Stomach (tissue), 9 donors: ENCODE results near the gene EFNA4. TPM values are rescaled to one million over a fixed set of nuclear protein-coding genes. Genes with fewer than 3 reads are reported as not detected.

ENCODE experiments used
- DNase-seq, 2 donors: peaks; one replicate each; pipeline versions ENCODE4 v3.0.0 to v3.0.0-alpha.2; 2013 to 2019
- H3K27ac ChIP-seq, 5 donors: fragments of 200-600 bp in 4 of 5; sonication (generic) in 4 of 5; one replicate each; pipeline ENCODE4 v1.5.1; 2013 to 2019; ENCODE audit warnings: mild to moderate bottlenecking in 1 of 5, moderate library complexity in 1 of 5
- H3K27me3 ChIP-seq, 3 donors: fragments of 200-600 bp; sonication (generic); one replicate each; pipeline ENCODE4 v1.5.1; 2017 to 2019; ENCODE audit warnings: mixed run types in 1 of 3
- H3K36me3 ChIP-seq, 4 donors: fragments of 200-600 bp; sonication (generic); 1 replicate in 3 of 4; 2 replicates in 1 of 4; pipeline ENCODE4 v1.5.1; 2016 to 2019
- H3K4me1 ChIP-seq, 4 donors: fragments of 200-600 bp; sonication (generic); one replicate each; pipeline ENCODE4 v1.5.1; 2016 to 2019
- H3K4me3 ChIP-seq, 4 donors: fragments of 200-600 bp; sonication (generic) in 3 of 4; one replicate each; pipeline ENCODE4 v1.5.1; 2016 to 2019; ENCODE audit warnings: mild to moderate bottlenecking in 1 of 4
- H3K9me3 ChIP-seq, 4 donors: fragments of 200-600 bp; sonication (generic); one replicate each; pipeline ENCODE4 v1.5.1; 2016 to 2019
- EP300 ChIP-seq: sonication (generic); formaldehyde crosslinking; IDR thresholded peaks from one replicate; pipeline ENCODE4 v1.6.1; 2017; ENCODE audit warnings: antibody characterized with exemption
- POLR2A ChIP-seq, 4 donors: fragments of 450-650 bp; IDR thresholded peaks; one replicate each; pipeline ENCODE4 v1.6.1; 2016; ENCODE audit warnings: antibody characterized with exemption in 4 of 4, control low read depth in 2 of 4, mild to moderate bottlenecking in 1 of 4, moderate library complexity in 1 of 4
- POLR2AphosphoS5 ChIP-seq, 3 donors: sonication (generic); formaldehyde crosslinking; IDR thresholded peaks; one replicate each; pipeline ENCODE4 v1.6.1; 2016; ENCODE audit warnings: antibody characterized with exemption in 3 of 3
- WGBS, 5 donors: extraction: QIAGEN DNeasy Blood & Tissue Kit in 3 of 5; methylation state at CpG; one replicate each; pipeline versions ENCODE4 v1.1.5 to v1.1.7; 2013 to 2018; 5-methylcytosine and 5-hydroxymethylcytosine counted together
- intact Hi-C: fragments of 100-400 bp; cut with DNase I; formaldehyde crosslinking; loops from one replicate; pipeline ENCODE4 v1.15.1; 2023; ENCODE audit warnings: low total_unique reads
- polyA plus RNA-seq, 3 donors: library from polyadenylated mRNA; stranded (reverse); fragments of 200-250 nt; gene quantifications; one replicate each; pipeline ENCODE4 v1.2.3, GENCODE V29; 2013
- total RNA-seq, 5 donors: library from RNA; depleted of rRNA; stranded (reverse); fragments of >200 nt; gene quantifications; one replicate each; pipeline versions ENCODE4 v1.1.0 to v1.2.3, GENCODE V29; 2014 to 2016
- TF ChIP-seq, protein P1 (sequence below), 7 experiments: fragments of 450-650 bp in 4 of 7; fragments of 200-600 bp in 3 of 7; sonication (generic) in 3 of 7; IDR thresholded peaks; one replicate each; pipeline ENCODE4 v1.5.1; 2016 to 2019; ENCODE audit warnings: antibody characterized with exemption in 7 of 7, control low read depth in 2 of 7, mild to moderate bottlenecking in 1 of 7
- donor health status: healthy with polysubstance abuse.
- donor health status: Bipolar disorder and iron deficiency.
- donor health status: healthy.

Gene EFNA4
- total and polyA plus RNA-seq, 8 donors: 3.5 to 13.2 (median 6.2) TPM; not detected in 2

DNA sequence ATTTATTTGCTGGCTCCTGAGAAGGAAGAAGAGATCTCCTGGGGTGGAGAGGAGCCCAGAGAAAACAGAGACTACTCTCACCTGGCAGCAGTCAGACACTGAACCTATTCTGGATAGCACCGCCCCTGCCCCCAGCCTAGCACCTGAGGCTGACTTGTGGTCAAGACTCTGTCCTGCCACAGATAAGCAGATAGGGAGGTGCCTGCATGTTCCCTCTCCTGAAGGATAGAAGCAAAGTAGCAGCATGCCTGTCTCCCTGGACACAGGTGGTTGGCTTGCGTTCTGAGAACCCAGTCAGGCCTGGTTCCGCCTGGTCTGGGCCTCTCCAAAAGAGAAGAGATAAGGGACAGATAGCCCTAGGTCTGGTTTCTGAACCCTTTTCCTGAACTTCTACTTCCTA lies 13.8 kb downstream of the EFNA4 start:
- H3K4me3 ChIP-seq: no peak overlapping the region
- H3K27ac ChIP-seq: no peak overlapping the region
- 49 to 82% (median 61%) methylated on average over 3 of the region's 3 CpGs for WGBS, 5 donors
- no peak for TF ChIP-seq EP300
- no peak for TF ChIP-seq POLR2A (IDR thresholded peaks at IDR 0.05)
- no peak for TF ChIP-seq POLR2AphosphoS5 (IDR thresholded peaks at IDR 0.05)
- TF ChIP-seq, protein P1, sequence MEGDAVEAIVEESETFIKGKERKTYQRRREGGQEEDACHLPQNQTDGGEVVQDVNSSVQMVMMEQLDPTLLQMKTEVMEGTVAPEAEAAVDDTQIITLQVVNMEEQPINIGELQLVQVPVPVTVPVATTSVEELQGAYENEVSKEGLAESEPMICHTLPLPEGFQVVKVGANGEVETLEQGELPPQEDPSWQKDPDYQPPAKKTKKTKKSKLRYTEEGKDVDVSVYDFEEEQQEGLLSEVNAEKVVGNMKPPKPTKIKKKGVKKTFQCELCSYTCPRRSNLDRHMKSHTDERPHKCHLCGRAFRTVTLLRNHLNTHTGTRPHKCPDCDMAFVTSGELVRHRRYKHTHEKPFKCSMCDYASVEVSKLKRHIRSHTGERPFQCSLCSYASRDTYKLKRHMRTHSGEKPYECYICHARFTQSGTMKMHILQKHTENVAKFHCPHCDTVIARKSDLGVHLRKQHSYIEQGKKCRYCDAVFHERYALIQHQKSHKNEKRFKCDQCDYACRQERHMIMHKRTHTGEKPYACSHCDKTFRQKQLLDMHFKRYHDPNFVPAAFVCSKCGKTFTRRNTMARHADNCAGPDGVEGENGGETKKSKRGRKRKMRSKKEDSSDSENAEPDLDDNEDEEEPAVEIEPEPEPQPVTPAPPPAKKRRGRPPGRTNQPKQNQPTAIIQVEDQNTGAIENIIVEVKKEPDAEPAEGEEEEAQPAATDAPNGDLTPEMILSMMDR (IDR thresholded peaks at IDR 0.05): no peak
- DNase-seq: no peak
- intact Hi-C loops: no loop called here
- no peaks in the 10 kb centered on the region for H3K36me3 ChIP-seq
- no peaks in the 10 kb centered on the region for H3K9me3 ChIP-seq
- H3K4me1 ChIP-seq: peaks cover 40 to 46% (median 44%) of the 10 kb centered on the region in 4 donors
- H3K27me3 ChIP-seq: peaks cover 19 to 40% (median 39%) of the 10 kb centered on the region in 3 donors

DNA sequence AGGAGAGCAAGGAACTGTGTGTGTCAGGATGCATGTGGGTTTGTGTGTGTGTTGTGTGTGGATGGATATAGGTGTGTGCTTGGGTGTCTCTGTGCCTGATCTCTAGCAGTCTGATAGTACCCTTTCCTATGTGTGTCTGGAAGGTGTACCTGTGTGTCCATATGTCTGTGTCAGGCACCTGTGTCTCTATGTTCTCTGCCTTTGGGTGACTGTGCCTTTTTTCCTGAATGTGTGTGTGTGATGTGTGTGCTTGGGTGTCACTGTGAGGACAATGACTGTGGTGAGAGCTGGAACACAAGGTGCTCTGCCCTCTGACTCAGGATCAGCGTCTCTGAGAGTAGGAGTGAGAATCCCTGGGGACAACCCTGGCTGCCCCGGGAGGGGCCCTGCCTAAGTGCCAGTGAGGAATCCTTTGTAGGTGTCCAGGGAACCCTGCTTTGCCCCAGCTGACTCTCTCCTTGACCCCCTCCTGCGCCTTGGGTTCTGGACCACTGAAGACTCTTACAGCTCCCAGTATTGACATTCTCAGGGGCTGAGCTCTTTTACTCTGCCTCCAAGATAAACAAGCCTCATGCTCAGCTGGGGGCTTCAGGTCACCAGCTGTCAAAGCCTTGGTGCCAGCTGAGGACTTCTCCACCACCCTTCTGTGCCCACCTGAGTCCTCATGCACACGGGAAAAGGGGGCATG lies 14.4 kb downstream of the EFNA4 start:
- peaks cover 46 to 51% (median 49%) of the 10 kb centered on the region in 4 donors for H3K4me1 ChIP-seq
- no peaks in the 10 kb centered on the region for H3K9me3 ChIP-seq
- no peaks in the 10 kb centered on the region for H3K36me3 ChIP-seq
- peak overlapping the region in 1 of 4 donors; percentile 62 for H3K4me3 ChIP-seq
- DNase-seq: no peak
- WGBS, 5 donors: 49 to 66% (median 59%) methylated on average over 3 to 4 of the region's 4 CpGs
- intact Hi-C loops: no loop called here
- no peak overlapping the region for H3K27ac ChIP-seq
- H3K27me3 ChIP-seq: peaks cover 21 to 46% (median 44%) of the 10 kb centered on the region in 3 donors
- TF ChIP-seq POLR2A (IDR thresholded peaks at IDR 0.05): no peak
- TF ChIP-seq, protein P1 (IDR thresholded peaks at IDR 0.05): no peak

DNA sequence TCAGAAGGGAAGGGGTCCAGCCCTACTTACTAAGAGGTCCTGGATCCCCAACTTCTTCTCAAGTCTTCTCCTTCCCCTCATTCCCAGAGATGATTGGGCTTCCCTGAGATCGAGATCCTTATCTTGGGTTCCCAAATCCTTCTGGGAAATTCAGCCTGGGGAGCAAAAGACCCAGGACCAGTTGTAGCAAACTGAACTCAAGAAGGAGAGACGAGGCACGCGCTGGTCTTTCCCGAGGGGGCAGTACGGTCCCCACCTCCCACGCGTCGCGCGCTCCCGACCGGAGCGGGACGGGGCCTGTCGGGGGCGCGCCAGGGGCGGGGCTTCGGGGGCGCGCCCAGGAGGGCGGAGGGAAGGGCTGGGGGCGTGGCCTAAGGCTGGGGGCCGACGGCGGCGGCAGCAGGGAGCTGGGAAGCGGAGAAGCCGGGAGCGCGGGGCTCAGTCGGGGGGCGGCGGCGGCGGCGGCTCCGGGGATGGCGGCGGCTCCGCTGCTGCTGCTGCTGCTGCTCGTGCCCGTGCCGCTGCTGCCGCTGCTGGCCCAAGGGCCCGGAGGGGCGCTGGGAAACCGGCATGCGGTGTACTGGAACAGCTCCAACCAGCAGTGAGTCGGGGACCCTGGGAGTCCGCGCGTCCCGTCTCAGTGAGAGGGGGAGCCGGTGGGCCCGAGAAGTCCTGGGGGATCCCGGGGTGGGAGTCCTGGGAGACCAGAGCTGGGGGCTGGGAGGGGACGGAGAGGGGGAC lies 15.1 kb downstream of the EFNA4 start, which contains the start of gene EFNA3:
EFNA3 (plus strand) TSS at position 369 of the 741 bp plus-strand sequence; CDS start at position 474, 105 bp downstream.
- Histone ChIP-seq H3K27me3 (peaks cover 21 to 53% (median 52%) of the 10 kb centered on the region in 3 donors), H3K4me1 (peaks cover 52 to 59% (median 57%) of the 10 kb centered on the region in 4 donors), H3K9me3 (no peaks in the 10 kb centered on the region), H3K36me3 (no peaks in the 10 kb centered on the region), H3K27ac (no peak within 1 kb of the TSS), H3K4me3 (peak within 1 kb of the TSS; percentile 42 to 62 (median 46))
- no peak for TF ChIP-seq POLR2A (IDR thresholded peaks at IDR 0.05)
- TF ChIP-seq, protein P1 (IDR thresholded peaks at IDR 0.05): no peak
- no peak for TF ChIP-seq EP300
- TF ChIP-seq POLR2AphosphoS5 (IDR thresholded peaks at IDR 0.05): no peak
- intact Hi-C loops: no loop called here
- DNase-seq: peak; percentile 75 to 88
- WGBS, 5 donors: 0 to 2% (median 2%) methylated on average over 5 to 59 of the region's 59 CpGs

DNA sequence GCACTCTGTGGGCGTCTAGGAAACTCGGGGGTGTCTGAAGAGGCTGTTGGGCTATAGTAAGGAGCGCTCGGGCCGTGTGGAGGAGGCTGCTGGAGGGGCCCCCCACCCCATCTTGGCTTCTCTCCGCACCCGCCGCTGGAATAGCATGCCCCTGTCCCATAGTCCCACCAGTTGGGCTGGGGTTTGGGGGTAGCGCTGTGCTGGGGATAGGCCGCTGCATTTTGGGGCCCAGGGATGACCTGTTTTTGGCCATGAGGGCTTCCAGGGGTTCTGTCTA lies 15.6 kb downstream of the EFNA4 start:
- 1 to 7% (median 4%) methylated on average over 8 to 10 of the region's 10 CpGs for WGBS, 5 donors
- DNase-seq: no peak
- Histone ChIP-seq H3K27me3 (peaks cover 21 to 58% (median 57%) of the 10 kb centered on the region in 3 donors), H3K4me3 (peak overlapping the region; percentile 42 to 62 (median 46)), H3K27ac (no peak overlapping the region), H3K9me3 (no peaks in the 10 kb centered on the region), H3K36me3 (no peaks in the 10 kb centered on the region), H3K4me1 (peaks cover 55 to 64% (median 61%) of the 10 kb centered on the region in 4 donors)
- intact Hi-C loops: no loop called here
- TF ChIP-seq POLR2AphosphoS5 (IDR thresholded peaks at IDR 0.05): no peak
- TF ChIP-seq POLR2A (IDR thresholded peaks at IDR 0.05): no peak
- TF ChIP-seq, protein P1 (IDR thresholded peaks at IDR 0.05): no peak
- TF ChIP-seq EP300: no peak
